GM12878 (cell line): ENCODE measurements around the gene POLR2F.

Source experiments
- POLR2AphosphoS5 ChIP-seq: IDR thresholded peaks from 2 replicates; pipeline ENCODE4 v1.6.1; 2011; ENCODE audit warnings: mild to moderate bottlenecking, low read length, inconsistent platforms
- USF2 ChIP-seq: IDR thresholded peaks from 2 replicates; pipeline ENCODE4 v1.6.1; 2011; ENCODE audit warnings: low read depth, low read length, improper control_type of control experiment, borderline replicate concordance

GRCh38 chr22:37953062-37953436 lies 450 bp upstream of the POLR2F start:
- no peak for TF ChIP-seq POLR2AphosphoS5
- no peak for TF ChIP-seq USF2
